Breast epithelium (tissue), 4 donors: ENCODE data around the gene PIAS1. TPM values are rescaled to one million over a fixed set of nuclear protein-coding genes. Genes with fewer than 3 reads are reported as not detected.

Experiments
- DNase-seq, 2 donors: peaks; one replicate each; pipeline ENCODE4 v3.0.0-alpha.2; 2019; ENCODE audit warnings: low spot score in 2 of 2
- H3K27ac ChIP-seq, 2 donors: fragments of 200-600 bp; sonication (generic) in 1 of 2; one replicate each; pipeline ENCODE4 v1.5.1; 2016 to 2019; ENCODE audit warnings: mild to moderate bottlenecking in 1 of 2
- H3K27me3 ChIP-seq, 2 donors: fragments of 200-600 bp; sonication (generic) in 1 of 2; one replicate each; pipeline versions ENCODE4 v1.5.1 to v1.6.0; 2017 to 2019; ENCODE audit warnings: control low read depth in 1 of 2, mild to moderate bottlenecking in 1 of 2
- H3K36me3 ChIP-seq: fragments of 200-600 bp; one replicate; pipeline ENCODE4 v1.5.1; 2019
- H3K4me1 ChIP-seq, 2 donors: fragments of 200-600 bp; sonication (generic); one replicate each; pipeline ENCODE4 v1.5.1; 2016 to 2019; ENCODE audit warnings: control low read depth in 1 of 2
- H3K4me3 ChIP-seq, 3 donors: fragments of 200-600 bp; sonication (generic); 1 replicate in 2 of 3; 2 replicates in 1 of 3; pipeline ENCODE4 v1.5.1; 2016 to 2019; ENCODE audit warnings: mild to moderate bottlenecking in 3 of 3, moderate library complexity in 2 of 3
- H3K9me3 ChIP-seq, 2 donors: fragments of 200-600 bp; sonication (generic) in 1 of 2; one replicate each; pipeline ENCODE4 v1.5.1; 2016 to 2019; ENCODE audit warnings: control low read depth in 1 of 2
- POLR2A ChIP-seq: fragments of 450-650 bp; IDR thresholded peaks from one replicate; pipeline ENCODE4 v1.6.1; 2016; ENCODE audit warnings: antibody characterized with exemption, mild to moderate bottlenecking, moderate library complexity
- POLR2AphosphoS5 ChIP-seq, 3 donors: sonication (generic); formaldehyde crosslinking; IDR thresholded peaks; one replicate each; pipeline ENCODE4 v1.6.1; 2017; ENCODE audit warnings: antibody characterized with exemption in 3 of 3
- intact Hi-C: fragments of 100-400 bp; cut with DNase I; formaldehyde crosslinking; loops from one replicate; pipeline ENCODE4 v1.15.1; 2023; ENCODE audit warnings: low total_unique reads
- total RNA-seq, 3 donors: library from RNA; depleted of rRNA; stranded (reverse); fragments of >200 nt; gene quantifications; one replicate each; pipeline ENCODE4 v1.1.0, GENCODE V29; 2016
- TF ChIP-seq, protein P1 (sequence below), 3 donors: fragments of 450-650 bp; IDR thresholded peaks; one replicate each; pipeline ENCODE4 v1.5.1; 2016 to 2017; ENCODE audit warnings: antibody characterized with exemption in 3 of 3, mild to moderate bottlenecking in 3 of 3, moderate library complexity in 3 of 3

PIAS1 gene
- total RNA-seq, 3 donors from 2014 or later = 43.9 to 77.4 (median 57.1) TPM

DNA sequence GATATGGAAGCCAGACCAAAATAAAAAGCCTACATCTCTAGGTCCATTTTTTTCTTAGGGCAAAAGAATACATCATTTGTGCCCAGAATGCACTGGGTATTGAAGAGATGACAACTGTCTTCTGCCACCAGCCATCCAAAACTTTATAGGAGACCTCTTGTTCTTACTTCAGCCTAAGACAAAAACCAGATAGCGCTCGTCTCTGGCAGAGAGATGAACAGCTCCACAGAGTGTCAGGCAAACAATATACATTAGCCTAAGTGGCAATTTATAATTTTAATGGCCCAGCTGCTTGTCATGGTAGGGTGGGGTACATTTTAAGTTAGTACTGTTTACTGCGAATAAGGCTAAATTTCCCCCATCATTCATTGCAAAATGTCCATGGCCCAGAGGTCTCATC is 38.9 kb upstream of the PIAS1 start:
- no peak for TF ChIP-seq POLR2AphosphoS5 (IDR thresholded peaks at IDR 0.05)
- no peak for TF ChIP-seq POLR2A
- TF ChIP-seq, protein P1, sequence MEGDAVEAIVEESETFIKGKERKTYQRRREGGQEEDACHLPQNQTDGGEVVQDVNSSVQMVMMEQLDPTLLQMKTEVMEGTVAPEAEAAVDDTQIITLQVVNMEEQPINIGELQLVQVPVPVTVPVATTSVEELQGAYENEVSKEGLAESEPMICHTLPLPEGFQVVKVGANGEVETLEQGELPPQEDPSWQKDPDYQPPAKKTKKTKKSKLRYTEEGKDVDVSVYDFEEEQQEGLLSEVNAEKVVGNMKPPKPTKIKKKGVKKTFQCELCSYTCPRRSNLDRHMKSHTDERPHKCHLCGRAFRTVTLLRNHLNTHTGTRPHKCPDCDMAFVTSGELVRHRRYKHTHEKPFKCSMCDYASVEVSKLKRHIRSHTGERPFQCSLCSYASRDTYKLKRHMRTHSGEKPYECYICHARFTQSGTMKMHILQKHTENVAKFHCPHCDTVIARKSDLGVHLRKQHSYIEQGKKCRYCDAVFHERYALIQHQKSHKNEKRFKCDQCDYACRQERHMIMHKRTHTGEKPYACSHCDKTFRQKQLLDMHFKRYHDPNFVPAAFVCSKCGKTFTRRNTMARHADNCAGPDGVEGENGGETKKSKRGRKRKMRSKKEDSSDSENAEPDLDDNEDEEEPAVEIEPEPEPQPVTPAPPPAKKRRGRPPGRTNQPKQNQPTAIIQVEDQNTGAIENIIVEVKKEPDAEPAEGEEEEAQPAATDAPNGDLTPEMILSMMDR (IDR thresholded peaks at IDR 0.05) = no peak
- H3K9me3 ChIP-seq = no peaks in the 10 kb centered on the region
- H3K27ac ChIP-seq = no peak overlapping the region
- no peaks in the 10 kb centered on the region for H3K4me1 ChIP-seq
- H3K27me3 ChIP-seq = no peaks in the 10 kb centered on the region
- no peak for DNase-seq
- no peaks in the 10 kb centered on the region for H3K36me3 ChIP-seq
- intact Hi-C loops = no loop called here
- H3K4me3 ChIP-seq = no peak overlapping the region

DNA sequence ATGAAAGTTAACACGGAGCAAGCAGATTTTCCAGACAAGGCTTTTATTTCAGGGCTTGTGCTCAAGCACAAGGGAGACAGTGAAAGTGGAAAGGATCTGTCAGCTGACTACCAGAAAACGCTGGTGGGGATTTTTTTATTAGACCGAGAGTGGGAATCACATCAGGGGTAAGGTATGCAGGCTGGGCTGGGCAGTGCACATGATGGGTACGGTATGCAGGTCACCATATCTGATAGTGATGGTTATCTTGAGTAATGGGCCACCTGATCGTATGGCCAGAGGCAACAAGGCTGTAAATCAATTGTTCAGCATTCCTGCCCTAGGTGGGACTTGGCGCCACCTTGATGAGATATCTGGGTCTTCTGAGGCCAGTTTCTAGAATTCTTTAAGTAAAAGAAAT is 36.9 kb upstream of the PIAS1 start:
- no peaks in the 10 kb centered on the region for H3K9me3 ChIP-seq
- H3K36me3 ChIP-seq = no peaks in the 10 kb centered on the region
- H3K4me3 ChIP-seq = no peak overlapping the region
- no peak for DNase-seq
- intact Hi-C loops = no loop called here
- H3K27ac ChIP-seq = no peak overlapping the region
- no peaks in the 10 kb centered on the region for H3K27me3 ChIP-seq
- no peak for TF ChIP-seq POLR2AphosphoS5 (IDR thresholded peaks at IDR 0.05)
- TF ChIP-seq, protein P1 (IDR thresholded peaks at IDR 0.05) = no peak
- H3K4me1 ChIP-seq = no peaks in the 10 kb centered on the region

DNA sequence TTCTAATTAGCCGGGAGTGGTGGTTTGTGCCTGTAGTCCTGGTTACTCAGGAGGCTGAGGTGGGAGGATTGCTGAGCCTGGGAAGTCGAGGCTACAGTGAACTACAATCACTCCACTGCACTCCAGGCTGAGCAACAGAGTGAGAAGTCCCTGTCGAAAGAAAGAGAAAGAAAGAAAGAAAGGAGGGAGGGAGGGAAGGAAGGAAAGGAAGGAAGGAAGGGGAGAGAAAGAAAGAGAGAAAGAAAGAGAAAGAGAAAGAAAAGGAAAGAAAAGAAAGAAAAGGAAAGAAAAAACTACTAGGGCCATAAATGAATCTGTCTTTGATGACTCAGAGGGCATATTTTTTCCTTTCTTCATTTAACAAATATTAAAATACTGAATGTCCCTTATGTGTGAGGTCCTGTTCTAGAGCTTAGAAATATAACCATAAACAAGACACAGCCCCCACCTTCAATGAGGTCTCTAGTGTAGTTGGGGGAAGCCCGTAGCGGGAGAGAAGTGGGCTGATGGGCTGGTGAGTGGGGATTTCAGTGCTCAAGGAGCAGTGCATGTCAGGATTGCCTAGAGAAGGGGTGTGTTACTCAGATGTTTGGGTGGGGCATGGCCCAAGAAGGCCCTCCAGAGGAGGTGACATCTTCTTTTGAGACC is 35.2 kb upstream of the PIAS1 start:
- intact Hi-C loops = no loop called here
- Histone ChIP-seq H3K36me3 (no peaks in the 10 kb centered on the region), H3K27ac (no peak overlapping the region), H3K4me3 (no peak overlapping the region), H3K9me3 (no peaks in the 10 kb centered on the region), H3K27me3 (no peaks in the 10 kb centered on the region), H3K4me1 (no peaks in the 10 kb centered on the region)
- DNase-seq = no peak
- TF ChIP-seq, protein P1 (IDR thresholded peaks at IDR 0.05) = no peak
- TF ChIP-seq POLR2AphosphoS5 (IDR thresholded peaks at IDR 0.05) (no peak), POLR2A (no peak)

DNA sequence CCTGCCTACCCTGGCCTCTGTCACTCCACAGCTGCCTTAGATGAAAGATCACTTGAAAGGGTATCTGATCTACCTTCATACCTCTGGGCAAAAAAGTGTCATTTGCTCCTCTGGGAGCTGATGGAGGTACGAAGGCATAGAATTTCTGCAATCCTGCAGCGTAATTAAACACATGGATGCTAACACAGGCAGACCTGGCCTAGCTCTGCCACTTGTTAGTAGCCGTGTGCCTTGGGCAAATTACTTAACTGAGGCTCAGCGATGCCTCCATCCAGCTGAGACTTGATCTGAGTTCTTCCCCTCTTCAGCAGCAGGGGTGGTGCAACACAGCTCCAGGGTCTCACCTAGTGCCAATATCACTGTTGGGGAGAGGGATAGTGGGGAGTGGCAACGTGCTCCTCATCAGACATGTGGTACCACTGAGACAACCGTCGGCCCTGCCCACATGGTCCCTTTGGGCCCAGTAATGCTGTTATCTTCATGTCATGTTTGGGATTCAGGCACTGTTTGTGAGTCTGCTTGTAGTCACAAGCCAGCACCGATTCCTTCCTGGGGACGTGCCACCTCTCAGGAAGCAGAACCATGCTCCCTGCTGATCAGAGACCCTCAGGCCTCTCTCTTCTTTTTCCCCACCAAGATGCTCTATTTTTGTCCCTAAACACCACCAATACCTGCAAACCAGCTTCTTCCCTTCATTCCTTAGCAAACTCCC is 34.1 kb upstream of the PIAS1 start:
- Histone ChIP-seq H3K4me3 (no peak overlapping the region), H3K36me3 (no peaks in the 10 kb centered on the region), H3K27me3 (no peaks in the 10 kb centered on the region), H3K4me1 (no peaks in the 10 kb centered on the region), H3K27ac (no peak overlapping the region), H3K9me3 (no peaks in the 10 kb centered on the region)
- DNase-seq = no peak
- TF ChIP-seq POLR2A = no peak
- TF ChIP-seq, protein P1 (IDR thresholded peaks at IDR 0.05) = no peak
- no peak for TF ChIP-seq POLR2AphosphoS5 (IDR thresholded peaks at IDR 0.05)
- intact Hi-C loops = no loop called here

DNA sequence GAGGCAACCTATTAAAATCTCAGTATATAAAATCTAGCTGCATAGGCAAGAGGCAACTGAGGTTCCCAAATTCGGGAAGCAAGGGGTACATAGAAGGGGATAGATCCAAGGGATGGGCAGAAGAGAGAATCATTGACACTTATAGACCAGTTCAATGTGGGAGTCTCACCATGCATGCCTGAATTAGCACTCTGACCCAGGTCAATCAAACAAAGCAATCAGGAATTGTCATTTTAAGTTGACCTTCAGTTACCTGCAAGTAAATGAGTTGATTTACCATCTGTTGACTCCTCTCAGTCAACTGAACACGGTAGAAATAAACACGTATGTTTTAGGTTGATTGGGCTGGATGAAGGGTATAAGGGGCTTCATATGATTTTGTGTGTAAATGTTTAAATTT is 33.4 kb upstream of the PIAS1 start:
- intact Hi-C loops = no loop called here
- H3K4me1 ChIP-seq = no peaks in the 10 kb centered on the region
- DNase-seq = no peak
- H3K27ac ChIP-seq = no peak overlapping the region
- no peak overlapping the region for H3K4me3 ChIP-seq
- H3K36me3 ChIP-seq = no peaks in the 10 kb centered on the region
- H3K27me3 ChIP-seq = no peaks in the 10 kb centered on the region
- no peaks in the 10 kb centered on the region for H3K9me3 ChIP-seq
- TF ChIP-seq POLR2AphosphoS5 (IDR thresholded peaks at IDR 0.05) (no peak), POLR2A (no peak)
- TF ChIP-seq, protein P1 (IDR thresholded peaks at IDR 0.05) = no peak
